HEK293 (cell line): ENCODE results near the gene EPM2A.

Experiments
- TCF7L2 ChIP-seq: IDR thresholded peaks from 2 replicates; pipeline ENCODE4 v1.6.1; 2011; ENCODE audit warnings: low read depth, mild to moderate bottlenecking, inconsistent platforms, low read length, moderate library complexity, borderline replicate concordance
- ZBTB1 ChIP-seq: fragments of 450-650 bp; formaldehyde crosslinking; IDR thresholded peaks from 2 replicates; pipeline ENCODE4 v1.5.1; 2016; ENCODE audit warnings: missing biosample characterization, missing genetic modification characterization
- ZIC2 ChIP-seq: fragments of 450-650 bp; formaldehyde crosslinking; IDR thresholded peaks from 2 replicates; pipeline ENCODE4 v1.5.1; 2016; ENCODE audit warnings: missing biosample characterization, missing genetic modification characterization

DNA sequence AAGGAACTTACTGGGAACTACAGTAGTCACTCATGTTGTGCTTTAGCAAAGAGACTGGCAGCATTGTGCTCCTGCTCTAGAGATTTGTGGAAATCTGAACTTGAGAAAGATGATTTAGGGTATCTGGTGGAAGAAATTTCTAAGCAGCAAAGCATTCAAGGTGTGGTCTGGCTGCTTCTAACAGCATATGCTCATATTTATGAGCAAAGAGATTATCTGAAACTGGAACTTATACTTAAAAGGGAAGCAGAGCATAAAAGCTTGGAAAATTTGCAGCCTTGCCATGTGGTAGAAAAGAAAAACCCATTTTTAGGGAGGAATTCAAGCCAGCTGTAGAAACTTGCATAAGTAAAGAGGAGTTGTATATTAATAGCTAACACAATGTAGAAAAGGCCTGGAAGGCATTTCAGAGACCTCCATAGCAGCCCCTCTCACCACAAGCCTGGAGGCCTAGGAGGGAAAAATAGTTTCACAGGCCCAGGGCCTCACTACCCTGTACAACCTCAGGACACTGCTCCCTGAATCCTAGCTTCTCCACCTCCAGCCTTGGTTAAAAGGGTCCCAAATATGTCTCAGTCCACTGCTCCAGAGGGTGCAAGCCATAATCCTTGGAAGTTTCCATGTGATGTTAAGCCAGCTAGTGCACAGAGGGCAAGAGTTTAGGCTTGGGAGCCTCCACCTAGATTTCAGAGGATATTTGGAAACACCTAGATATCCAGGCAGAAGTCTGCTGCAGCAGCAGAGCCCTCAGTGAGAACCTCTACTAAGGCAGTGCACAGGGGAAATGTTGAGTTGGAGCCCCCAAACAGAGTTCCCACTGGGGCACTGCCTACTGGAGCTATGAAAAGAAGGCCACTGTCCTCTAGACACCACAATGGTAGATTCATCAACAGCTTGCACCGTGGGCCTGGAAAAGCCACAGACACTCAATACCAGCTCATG lies 6.6 kb downstream of the EPM2A start:
- TF ChIP-seq ZBTB1 (tag by site-specific recombination) (no peak), TCF7L2 (no peak), ZIC2 (tag by site-specific recombination) (no peak)
